ENCODE data around the gene DCTN3. TPM values are rescaled to one million over a fixed set of nuclear protein-coding genes. Genes with fewer than 3 reads are reported as not detected.

DCTN3 gene
- total and polyA plus RNA-seq, 2 donors: 34.2 to 117 TPM

DNA sequence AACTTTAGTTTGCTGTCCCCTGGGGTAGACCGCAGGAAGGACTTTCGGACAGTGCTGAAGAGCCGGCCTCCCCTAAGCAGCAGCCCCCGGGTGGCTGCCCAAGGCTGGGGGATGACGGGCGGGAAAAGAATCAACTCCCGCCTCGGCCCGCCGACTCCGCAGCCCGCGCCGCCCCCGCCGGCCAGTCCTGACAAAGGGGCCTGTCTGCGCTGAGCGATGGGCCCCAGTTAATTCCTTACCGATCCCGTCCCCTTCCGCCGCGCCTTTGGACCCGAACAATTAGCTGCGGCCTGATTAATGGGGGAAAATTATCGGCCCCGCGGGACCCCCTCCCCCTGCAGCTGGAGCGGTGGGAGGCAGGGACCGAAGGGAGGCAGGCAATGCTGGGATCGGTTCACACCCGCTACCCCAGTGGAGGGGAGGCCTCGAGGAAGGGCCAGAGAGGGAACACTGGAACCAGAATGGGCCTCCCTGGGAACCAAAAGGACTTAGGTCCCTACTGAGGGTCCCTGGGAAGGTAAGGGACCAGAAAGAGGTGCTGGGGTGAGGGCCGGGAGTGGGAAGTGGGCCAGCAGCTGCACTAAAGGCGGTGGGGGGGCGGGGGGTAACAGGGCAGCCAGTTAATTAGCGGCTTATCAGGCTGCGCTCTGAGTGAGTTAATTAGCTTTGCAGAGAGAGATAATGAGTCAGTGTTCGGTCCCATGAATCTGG lies 4.3 kb upstream of the DCTN3 start:
- H3K4me1 ChIP-seq (ENCODE audit: insufficient read depth): no peaks in the 10 kb centered on the region
- WGBS: 15% methylated on average over 39 of the region's 39 CpGs
- no peaks in the 10 kb centered on the region for H3K36me3 ChIP-seq (ENCODE audit: insufficient read depth)

DNA sequence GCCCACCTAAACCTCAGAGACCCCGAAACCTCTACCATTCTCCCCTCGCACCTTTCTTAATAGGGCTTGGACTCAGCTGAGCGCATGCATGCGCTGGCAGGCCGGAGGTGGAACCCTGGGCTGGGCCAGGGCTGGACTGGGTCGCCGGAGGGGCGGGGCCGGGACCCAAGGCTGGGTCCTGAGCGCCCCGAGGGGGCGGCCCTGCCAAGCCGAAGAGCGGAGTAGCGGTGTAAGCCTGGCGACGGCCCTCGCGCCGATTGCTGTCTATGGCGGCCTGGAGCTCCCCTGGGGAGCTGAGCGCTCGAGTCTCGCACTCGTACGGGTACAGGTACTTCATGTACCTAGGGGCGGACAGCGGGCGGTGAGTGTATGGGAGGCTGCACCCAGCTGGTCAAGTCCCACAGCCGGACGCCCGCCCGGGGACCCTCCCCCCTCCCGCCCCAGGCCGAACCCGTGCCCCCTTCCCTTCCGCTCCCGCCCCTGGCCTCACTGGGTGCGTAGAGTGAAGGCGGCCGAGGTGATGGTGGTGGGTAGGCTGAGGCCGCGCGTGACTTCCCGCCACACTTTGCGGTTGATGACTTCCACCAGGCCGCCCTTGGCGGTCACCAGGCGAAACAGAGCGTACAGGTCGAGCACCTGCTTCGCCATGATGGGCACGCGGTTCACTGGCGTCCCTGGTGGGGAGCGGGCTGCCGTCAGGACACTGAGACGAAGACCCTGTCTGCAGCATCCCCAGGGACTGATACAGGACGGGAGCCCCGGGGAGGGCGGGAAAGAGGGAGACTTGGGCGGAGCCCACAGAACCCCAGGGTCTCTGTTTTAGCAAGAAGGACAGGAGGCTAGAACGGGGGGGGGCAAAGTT lies 3.3 kb upstream of the DCTN3 start:
- H3K36me3 ChIP-seq (ENCODE audit: insufficient read depth): no peaks in the 10 kb centered on the region
- no peaks in the 10 kb centered on the region for H3K4me1 ChIP-seq (ENCODE audit: insufficient read depth)
- H3K27ac ChIP-seq (ENCODE audit: low read depth): no peak overlapping the region
- no peak for DNase-seq (ENCODE audit: extremely low spot score)
- WGBS: 9% methylated on average over 63 of the region's 63 CpGs
- no peak overlapping the region for H3K4me3 ChIP-seq (ENCODE audit: low read depth, low read length)

More for the DNA sequence above, 4.3 kb upstream of the DCTN3 start:
- no peak for DNase-seq (ENCODE audit: extremely low spot score)
- Histone ChIP-seq H3K4me3 (ENCODE audit: low read depth, low read length) (no peak overlapping the region), H3K27ac (ENCODE audit: low read depth) (no peak overlapping the region)

DNA sequence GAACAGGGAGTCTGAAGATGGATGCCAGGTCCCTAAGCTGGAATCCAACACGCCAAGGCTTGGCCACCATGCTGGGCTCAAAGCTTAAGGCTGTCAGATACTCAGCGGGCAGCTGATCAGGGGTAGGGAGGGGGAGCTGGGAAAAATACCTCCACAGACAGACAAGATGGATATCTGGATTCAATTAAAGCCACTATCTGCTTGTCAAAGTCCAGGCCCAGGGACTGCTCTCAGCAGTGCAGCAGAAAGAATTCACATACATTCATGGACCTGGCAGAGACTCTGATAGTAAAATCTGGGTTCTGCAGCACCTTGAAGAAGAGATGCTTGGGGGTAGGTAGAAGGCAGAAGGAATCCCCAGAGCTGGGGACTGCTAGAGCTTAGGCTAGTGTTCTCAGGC lies 5.2 kb downstream of the DCTN3 start:
- no peak for DNase-seq (ENCODE audit: extremely low spot score)
- H3K4me1 ChIP-seq (ENCODE audit: insufficient read depth): no peaks in the 10 kb centered on the region
- H3K4me3 ChIP-seq (ENCODE audit: low read depth, low read length): no peak overlapping the region
- H3K36me3 ChIP-seq (ENCODE audit: insufficient read depth): no peaks in the 10 kb centered on the region
- H3K27ac ChIP-seq (ENCODE audit: low read depth): no peak overlapping the region
- 67% methylated on average over 2 of the region's 2 CpGs for WGBS

DNA sequence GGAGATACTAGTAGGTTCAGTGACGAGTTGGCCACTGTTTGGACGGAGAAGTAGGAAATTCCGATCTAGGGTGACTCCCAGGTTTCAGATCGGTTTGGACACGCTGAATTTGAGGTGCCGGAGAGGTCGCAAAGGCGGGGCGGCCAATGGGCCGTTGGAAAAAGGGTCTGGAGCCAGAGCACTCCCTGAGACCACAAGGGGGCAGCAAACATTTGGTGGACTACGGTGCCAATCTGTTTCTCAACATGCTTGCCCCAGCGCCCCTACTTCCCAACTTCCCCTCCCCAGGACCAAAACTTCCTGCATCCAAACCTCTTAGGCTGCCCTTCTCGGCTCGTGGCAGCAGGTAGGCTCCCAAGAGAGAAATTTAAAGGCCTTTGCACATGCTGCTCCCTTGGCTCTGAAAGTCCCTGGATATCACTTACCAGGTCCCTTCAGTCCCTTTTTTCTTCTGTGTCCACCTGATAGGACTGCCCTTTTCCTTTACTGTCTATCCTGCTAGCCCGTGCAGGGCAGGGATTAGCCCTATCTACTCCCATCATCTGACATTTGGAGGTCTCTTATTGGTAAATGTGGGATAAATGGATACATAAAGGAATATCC lies 7.4 kb downstream of the DCTN3 start:
- peak; percentile 69 for DNase-seq (ENCODE audit: extremely low spot score)
- Histone ChIP-seq H3K36me3 (ENCODE audit: insufficient read depth) (no peaks in the 10 kb centered on the region), H3K4me3 (ENCODE audit: low read depth, low read length) (peak overlapping the region; percentile 62), H3K4me1 (ENCODE audit: insufficient read depth) (no peaks in the 10 kb centered on the region), H3K27ac (ENCODE audit: low read depth) (no peak overlapping the region)
- WGBS: 3% methylated on average over 15 of the region's 15 CpGs

DNA sequence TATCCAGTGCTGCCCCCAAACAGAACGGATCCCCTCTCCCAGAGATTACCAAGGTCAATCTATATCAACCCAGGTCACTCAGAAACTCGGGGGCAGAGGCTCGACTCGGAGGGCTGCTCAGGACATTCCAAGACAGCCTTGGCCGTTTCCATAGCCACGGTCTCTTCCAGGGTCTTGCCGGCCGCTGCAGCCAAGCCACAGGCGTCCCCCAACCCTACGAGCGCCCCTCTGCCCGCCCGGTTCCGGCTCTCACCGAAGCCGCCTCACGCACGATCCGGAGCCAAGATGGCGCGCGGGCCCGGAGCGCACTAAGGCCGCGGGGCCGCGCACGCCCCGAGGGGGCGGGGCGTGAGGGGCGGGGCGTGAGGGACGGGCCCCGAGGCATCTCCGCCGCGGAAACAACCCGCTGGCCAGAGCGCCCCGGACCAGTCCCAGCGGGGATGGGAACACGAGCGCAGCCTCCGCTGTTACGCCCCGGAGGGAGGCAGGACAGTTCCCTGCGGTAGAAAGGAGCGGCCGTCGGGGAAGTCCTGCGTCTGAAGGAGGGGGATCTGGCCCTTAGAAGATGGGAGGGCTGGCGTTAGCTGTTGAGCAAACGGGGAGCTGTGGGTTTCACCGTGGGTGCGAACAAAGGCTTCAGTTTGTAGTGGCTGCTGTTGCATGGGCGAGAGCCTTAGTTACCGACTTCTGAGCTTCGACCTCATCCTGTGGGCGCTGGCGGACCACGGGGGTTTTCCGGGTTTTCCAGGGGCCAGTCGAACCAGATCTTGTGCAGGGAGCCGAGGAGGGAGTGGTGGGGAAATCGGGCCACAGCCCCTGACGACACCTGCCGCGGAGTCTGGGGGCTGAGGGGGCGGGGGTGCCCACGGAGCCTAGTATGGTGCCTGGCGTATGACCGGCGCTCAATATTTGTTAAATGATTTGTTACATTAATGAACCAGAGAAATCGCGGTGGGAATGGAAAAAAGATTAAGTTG lies 8.2 kb downstream of the DCTN3 start, which contains the start of gene RPP25L:
RPP25L (minus strand) TSS at position 287 of the 977 bp plus-strand sequence. CDS start 801 bp downstream, outside the sequence.
- WGBS: under 1% methylated on average over 77 of the region's 77 CpGs
- peak within 1 kb of the TSS; percentile 67 for H3K27ac ChIP-seq (ENCODE audit: low read depth)
- no peaks in the 10 kb centered on the region for H3K36me3 ChIP-seq (ENCODE audit: insufficient read depth)
- no peak for DNase-seq (ENCODE audit: extremely low spot score)
- H3K4me1 ChIP-seq (ENCODE audit: insufficient read depth): no peaks in the 10 kb centered on the region
- peak within 1 kb of the TSS; percentile 62 for H3K4me3 ChIP-seq (ENCODE audit: low read depth, low read length)

DNA sequence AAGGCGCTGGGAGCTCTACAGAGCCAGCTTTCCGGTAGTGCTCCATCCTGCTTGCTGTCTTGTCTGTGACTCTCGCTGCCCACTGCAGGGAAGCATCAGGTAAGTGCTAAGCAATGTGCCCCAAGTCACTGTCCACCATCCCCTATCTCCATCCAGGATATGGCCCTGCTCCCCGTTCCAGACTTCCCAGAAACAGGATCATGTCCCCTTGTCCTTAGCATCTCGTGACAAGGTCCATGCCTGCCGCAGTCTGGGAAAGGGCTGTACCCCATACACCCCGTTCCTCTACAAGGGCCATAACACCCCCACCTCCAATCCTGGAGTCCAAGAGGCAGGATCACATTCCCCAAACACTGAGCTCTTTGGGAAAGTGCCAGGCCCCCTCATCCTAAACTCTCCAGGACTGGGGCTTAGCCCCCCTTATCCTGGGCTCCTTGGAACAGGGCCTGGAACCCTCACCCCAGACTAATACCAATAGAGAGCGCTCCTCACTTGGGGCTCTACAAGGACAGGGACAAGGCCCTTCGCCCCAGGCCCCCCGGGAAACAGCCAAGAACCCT lies 9.0 kb downstream of the DCTN3 start:
- WGBS: 58% methylated on average over 10 of the region's 10 CpGs
- DNase-seq (ENCODE audit: extremely low spot score): no peak
- H3K4me1 ChIP-seq (ENCODE audit: insufficient read depth): no peaks in the 10 kb centered on the region
- no peaks in the 10 kb centered on the region for H3K36me3 ChIP-seq (ENCODE audit: insufficient read depth)
- peak overlapping the region; percentile 62 for H3K4me3 ChIP-seq (ENCODE audit: low read depth, low read length)
- H3K27ac ChIP-seq (ENCODE audit: low read depth): no peak overlapping the region

DNA sequence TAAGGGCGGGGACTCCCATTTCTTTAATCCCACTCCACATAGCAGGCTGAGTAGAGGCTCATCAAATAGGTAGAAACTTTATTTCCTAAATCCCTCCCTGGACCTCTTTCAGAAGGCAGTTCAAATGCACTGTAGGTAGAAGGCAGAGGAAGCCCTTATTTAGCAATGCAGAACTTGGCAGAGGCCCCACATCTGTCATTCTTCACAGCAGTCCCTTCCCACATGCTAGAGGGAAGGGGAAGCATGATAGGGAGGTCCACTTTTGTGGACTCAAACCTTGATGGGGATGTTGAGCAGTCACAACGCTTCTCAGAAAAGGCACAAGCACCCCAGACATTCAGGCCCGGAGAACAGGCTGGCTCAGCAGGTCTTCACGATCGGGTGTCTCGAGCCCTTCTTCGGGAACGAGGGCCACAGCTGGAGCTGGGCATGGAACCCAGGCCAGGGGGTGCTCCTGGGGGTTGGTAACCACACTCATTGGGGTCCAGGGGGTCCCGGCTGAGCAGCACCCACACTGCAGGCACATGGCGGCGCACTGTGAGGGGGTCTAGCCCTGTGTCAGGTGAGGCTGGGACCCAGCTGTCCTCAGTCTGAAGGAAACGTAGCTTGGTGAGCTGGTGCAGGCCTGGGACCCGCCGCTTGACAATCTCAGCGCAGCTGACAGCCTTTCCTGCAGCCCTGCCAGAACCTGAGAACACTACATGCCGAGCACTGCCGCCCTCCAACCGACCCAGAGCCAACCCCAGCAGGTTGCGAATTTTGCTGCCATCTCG lies 9.7 kb downstream of the DCTN3 start:
- WGBS: 95% methylated on average over 20 of the region's 20 CpGs
- no peaks in the 10 kb centered on the region for H3K4me1 ChIP-seq (ENCODE audit: insufficient read depth)
- no peak overlapping the region for H3K4me3 ChIP-seq (ENCODE audit: low read depth, low read length)
- no peaks in the 10 kb centered on the region for H3K36me3 ChIP-seq (ENCODE audit: insufficient read depth)
- DNase-seq (ENCODE audit: extremely low spot score): no peak
- no peak overlapping the region for H3K27ac ChIP-seq (ENCODE audit: low read depth)

DNA sequence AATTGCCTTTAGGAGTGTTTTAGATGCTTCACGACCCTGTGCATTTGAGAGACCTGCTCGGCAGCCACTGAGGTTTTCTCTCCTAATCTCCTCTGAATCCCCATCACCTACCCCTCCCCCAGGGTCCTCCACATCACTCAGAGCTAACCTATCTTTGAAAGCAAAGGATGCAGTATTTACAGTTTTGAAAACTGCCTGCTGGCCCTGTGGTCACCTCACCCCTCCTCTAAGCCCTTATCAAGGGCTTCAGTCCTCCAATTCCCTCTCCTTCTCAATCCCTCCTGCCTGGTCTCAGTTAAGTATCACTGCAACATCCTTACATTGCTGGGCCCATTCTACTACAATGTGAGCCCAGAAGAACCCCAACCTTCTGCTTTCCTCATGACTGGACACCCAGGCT lies 13.0 kb downstream of the DCTN3 start:
- no peak overlapping the region for H3K27ac ChIP-seq (ENCODE audit: low read depth)
- no peak overlapping the region for H3K4me3 ChIP-seq (ENCODE audit: low read depth, low read length)
- WGBS: 39% methylated on average over 2 of the region's 2 CpGs
- DNase-seq (ENCODE audit: extremely low spot score): no peak
- H3K36me3 ChIP-seq (ENCODE audit: insufficient read depth): no peaks in the 10 kb centered on the region
- no peaks in the 10 kb centered on the region for H3K4me1 ChIP-seq (ENCODE audit: insufficient read depth)

DNA sequence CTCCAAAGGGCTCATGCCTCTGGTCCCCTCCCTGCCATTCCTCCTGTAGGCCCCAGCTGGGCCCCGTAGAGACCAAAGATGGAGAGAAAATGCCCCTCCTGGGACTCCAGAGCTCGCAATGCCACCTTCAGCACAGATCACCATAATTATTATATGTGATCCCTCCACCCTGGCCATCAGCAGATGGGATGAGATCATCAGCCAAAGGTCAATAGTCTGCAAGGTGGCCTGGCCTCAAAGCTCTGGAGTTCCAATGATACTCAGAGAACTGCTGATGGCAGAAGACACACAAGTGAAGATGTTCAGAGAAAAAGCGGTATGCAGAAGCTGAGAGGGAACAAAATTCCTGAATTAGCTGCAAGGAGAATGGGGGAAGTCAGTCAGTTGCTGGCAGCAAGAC lies 13.4 kb downstream of the DCTN3 start:
- WGBS: 81% methylated on average over 3 of the region's 3 CpGs
- DNase-seq (ENCODE audit: extremely low spot score): no peak
- Histone ChIP-seq H3K4me1 (ENCODE audit: insufficient read depth) (no peaks in the 10 kb centered on the region), H3K27ac (ENCODE audit: low read depth) (no peak overlapping the region), H3K36me3 (ENCODE audit: insufficient read depth) (no peaks in the 10 kb centered on the region), H3K4me3 (ENCODE audit: low read depth, low read length) (no peak overlapping the region)

DNA sequence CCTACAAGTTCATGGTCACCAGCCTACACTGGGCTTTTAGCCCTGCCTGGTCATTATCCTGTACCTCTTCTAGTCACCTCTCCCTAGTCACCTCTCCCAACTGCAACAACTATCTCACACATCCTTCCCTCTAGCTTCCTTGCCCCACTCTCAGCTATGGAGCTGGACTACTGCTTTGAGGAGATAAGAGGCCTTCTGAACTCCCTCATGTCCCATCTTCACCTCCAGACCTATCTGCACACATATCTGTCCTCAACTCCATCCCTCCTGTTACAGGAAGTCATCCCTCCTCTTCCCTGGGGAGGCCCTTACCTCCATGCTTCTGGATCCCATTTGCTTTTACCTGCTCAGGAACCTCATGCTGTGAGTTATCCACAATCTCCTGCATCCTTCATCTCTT lies 14.1 kb downstream of the DCTN3 start:
- no peak overlapping the region for H3K27ac ChIP-seq (ENCODE audit: low read depth)
- DNase-seq (ENCODE audit: extremely low spot score): no peak
- H3K36me3 ChIP-seq (ENCODE audit: insufficient read depth): no peaks in the 10 kb centered on the region
- H3K4me1 ChIP-seq (ENCODE audit: insufficient read depth): no peaks in the 10 kb centered on the region
- no peak overlapping the region for H3K4me3 ChIP-seq (ENCODE audit: low read depth, low read length)

DNA sequence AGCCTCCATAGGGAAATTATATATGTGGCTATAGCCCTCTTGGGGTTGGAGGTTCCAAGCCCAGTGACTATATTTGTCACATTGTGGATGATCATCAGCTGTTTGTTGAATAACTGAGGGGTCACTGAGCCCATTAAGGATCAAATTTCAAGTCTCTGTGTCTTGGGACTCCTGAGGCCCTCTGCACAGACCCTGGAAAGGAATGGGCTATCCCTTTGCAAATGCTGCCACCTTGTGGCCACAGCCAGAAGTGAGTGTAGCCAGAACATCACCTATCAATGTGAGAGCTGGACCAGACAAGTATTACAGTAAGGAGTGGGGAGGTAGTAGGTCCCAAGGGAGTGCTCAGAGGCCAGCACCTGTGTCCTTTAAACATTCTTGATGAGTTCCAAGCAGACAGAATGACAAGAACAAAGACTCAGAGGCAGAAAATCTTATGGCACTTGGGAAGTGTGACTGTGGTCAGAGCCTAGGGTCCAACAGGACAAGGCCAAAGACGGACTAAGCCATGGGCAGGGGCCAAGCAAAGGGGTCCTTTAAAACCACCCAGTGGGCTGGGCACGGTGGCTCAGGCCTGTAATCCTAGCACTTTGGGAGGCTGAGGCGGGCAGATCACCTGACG lies 16.6 kb downstream of the DCTN3 start:
- no peaks in the 10 kb centered on the region for H3K36me3 ChIP-seq (ENCODE audit: insufficient read depth)
- H3K4me1 ChIP-seq (ENCODE audit: insufficient read depth): no peaks in the 10 kb centered on the region
- WGBS: 55% methylated on average over 4 of the region's 4 CpGs
- H3K4me3 ChIP-seq (ENCODE audit: low read depth, low read length): no peak overlapping the region
- DNase-seq (ENCODE audit: extremely low spot score): no peak
- no peak overlapping the region for H3K27ac ChIP-seq (ENCODE audit: low read depth)
